Islet precursor cell (in vitro differentiated cells): ENCODE measurements around the gene ZNRF2.
A peak's percentile ranks its signal among the peaks of the same experiment; 100 is the strongest.

Experiments
- DNase-seq: peaks from one replicate; pipeline ENCODE4 v3.0.0-alpha.2; 2018

The ZNRF2 gene

GRCh38 chr7:30412782-30413504 lies 128.5 kb downstream of the ZNRF2 start:
- DNase-seq = peak; percentile 82

DNA sequence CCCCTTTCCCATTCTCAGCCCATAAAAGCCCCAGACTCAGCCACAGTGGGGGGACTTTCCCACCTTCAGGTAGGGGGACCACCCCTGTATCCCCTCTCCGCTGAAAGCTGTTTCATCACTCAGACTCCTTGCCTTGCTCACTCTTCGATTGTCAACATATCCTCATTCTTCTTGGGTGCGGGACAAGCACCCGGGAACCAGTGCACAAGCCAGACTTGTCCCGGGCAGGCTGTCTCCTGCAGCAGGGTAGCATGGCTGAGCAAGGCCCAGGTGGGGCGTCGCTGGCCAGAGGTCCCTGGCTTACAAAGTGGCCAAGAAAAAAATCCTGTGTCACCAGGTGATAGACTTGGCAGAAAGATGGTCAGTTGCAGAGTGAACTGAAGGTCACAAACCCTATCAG lies 129.5 kb downstream of the ZNRF2 start:
- no peak for DNase-seq
